ENCODE measurements around the gene TMEM132E. TPM values are rescaled to one million over a fixed set of nuclear protein-coding genes. Genes with fewer than 3 reads are reported as not detected.

The TMEM132E gene
- total and polyA plus RNA-seq, 2 experiments from 2014 or later: 0.11 TPM; not detected in 1

- Histone ChIP-seq H3K79me2 (ENCODE audit: insufficient read depth) (no peaks in the 10 kb centered on the region), H3K27ac (no peak overlapping the region), H3K4me1 (ENCODE audit: insufficient read depth) (no peaks in the 10 kb centered on the region), H4K20me1 (ENCODE audit: insufficient read depth) (no peaks in the 10 kb centered on the region), H2AFZ (no peak overlapping the region), H3K36me3 (ENCODE audit: low read depth) (no peaks in the 10 kb centered on the region), H3K9ac (no peak overlapping the region), H3K9me2 (ENCODE audit: insufficient read depth) (no peaks in the 10 kb centered on the region), H3K4me2 (ENCODE audit: unreplicated experiment) (no peak overlapping the region), H3K27me3 (replicated peaks; ENCODE audit: insufficient read depth) (peaks cover 15% of the 10 kb centered on the region), H3K9me3 (ENCODE audit: low read depth) (no peaks in the 10 kb centered on the region), H3K4me3 (no peak overlapping the region), H3F3A (ENCODE audit: insufficient read depth) (no peaks in the 10 kb centered on the region)
- in situ Hi-C loops (cut with MboI): no loop called here
- no peak for TF ChIP-seq EZH2phosphoT487 (IDR thresholded peaks at IDR 0.05; ENCODE audit: insufficient read depth, low read depth)
- TF ChIP-seq EZH2 (IDR thresholded peaks at IDR 0.05; ENCODE audit: insufficient read depth, poor library complexity, severe bottlenecking): no peak
- WGBS, 2 experiments (ENCODE audit: low coverage in 1 of 2, low lambda C conversion rate in 2 of 2, missing lambda C conversion rate in 2 of 2): 30 to 36% methylated on average over 4 to 5 of the region's 5 CpGs
- DNase-seq: no peak
Observed at GRCh38 chr17:34650051-34650750, 70.8 kb downstream of the TMEM132E start.

GRCh38 chr17:34651402-34651811 lies 72.0 kb downstream of the TMEM132E start:
- H3K9me3 ChIP-seq (ENCODE audit: low read depth): no peaks in the 10 kb centered on the region
- H2AFZ ChIP-seq: no peak overlapping the region
- no peak overlapping the region for H3K4me2 ChIP-seq (ENCODE audit: unreplicated experiment)
- no peak overlapping the region for H3K4me3 ChIP-seq
- peaks cover 22% of the 10 kb centered on the region for H3K27me3 ChIP-seq (replicated peaks; ENCODE audit: insufficient read depth)
- WGBS, 2 experiments (ENCODE audit: low coverage in 1 of 2, low lambda C conversion rate in 2 of 2, missing lambda C conversion rate in 2 of 2): 17 to 29% methylated on average over 13 of the region's 13 CpGs
- in situ Hi-C loops (cut with MboI): no loop called here
- H3K4me1 ChIP-seq (ENCODE audit: insufficient read depth): no peaks in the 10 kb centered on the region
- no peaks in the 10 kb centered on the region for H3F3A ChIP-seq (ENCODE audit: insufficient read depth)
- no peak overlapping the region for H3K9ac ChIP-seq
- no peaks in the 10 kb centered on the region for H4K20me1 ChIP-seq (ENCODE audit: insufficient read depth)
- no peaks in the 10 kb centered on the region for H3K36me3 ChIP-seq (ENCODE audit: low read depth)
- H3K27ac ChIP-seq: no peak overlapping the region
- no peaks in the 10 kb centered on the region for H3K79me2 ChIP-seq (ENCODE audit: insufficient read depth)
- TF ChIP-seq EZH2 (IDR thresholded peaks at IDR 0.05; ENCODE audit: insufficient read depth, poor library complexity, severe bottlenecking): no peak
- TF ChIP-seq EZH2phosphoT487 (IDR thresholded peaks at IDR 0.05; ENCODE audit: insufficient read depth, low read depth): no peak
- no peak for DNase-seq
- no peaks in the 10 kb centered on the region for H3K9me2 ChIP-seq (ENCODE audit: insufficient read depth)

GRCh38 chr17:34652021-34652555 lies 72.7 kb downstream of the TMEM132E start:
- H3K79me2 ChIP-seq (ENCODE audit: insufficient read depth): no peaks in the 10 kb centered on the region
- no peak overlapping the region for H3K27ac ChIP-seq
- TF ChIP-seq EZH2phosphoT487 (IDR thresholded peaks at IDR 0.05; ENCODE audit: insufficient read depth, low read depth): no peak
- no peak for TF ChIP-seq EZH2 (IDR thresholded peaks at IDR 0.05; ENCODE audit: insufficient read depth, poor library complexity, severe bottlenecking)
- H3F3A ChIP-seq (ENCODE audit: insufficient read depth): no peaks in the 10 kb centered on the region
- no peaks in the 10 kb centered on the region for H3K36me3 ChIP-seq (ENCODE audit: low read depth)
- no peaks in the 10 kb centered on the region for H3K9me2 ChIP-seq (ENCODE audit: insufficient read depth)
- no peaks in the 10 kb centered on the region for H3K4me1 ChIP-seq (ENCODE audit: insufficient read depth)
- no peak overlapping the region for H3K4me3 ChIP-seq
- no peaks in the 10 kb centered on the region for H4K20me1 ChIP-seq (ENCODE audit: insufficient read depth)
- in situ Hi-C loops (cut with MboI): no loop called here
- WGBS, 2 experiments (ENCODE audit: low coverage in 1 of 2, low lambda C conversion rate in 2 of 2, missing lambda C conversion rate in 2 of 2): 39 to 46% methylated on average over 8 of the region's 8 CpGs
- H3K27me3 ChIP-seq (replicated peaks; ENCODE audit: insufficient read depth): peaks cover 18% of the 10 kb centered on the region
- H2AFZ ChIP-seq: no peak overlapping the region
- H3K9me3 ChIP-seq (ENCODE audit: low read depth): no peaks in the 10 kb centered on the region
- H3K9ac ChIP-seq: no peak overlapping the region
- H3K4me2 ChIP-seq (ENCODE audit: unreplicated experiment): no peak overlapping the region
- DNase-seq: no peak

- Histone ChIP-seq H3K27ac (no peak overlapping the region), H3K4me1 (ENCODE audit: insufficient read depth) (no peaks in the 10 kb centered on the region), H3K36me3 (ENCODE audit: low read depth) (no peaks in the 10 kb centered on the region), H3K9me3 (ENCODE audit: low read depth) (no peaks in the 10 kb centered on the region), H3K27me3 (replicated peaks; ENCODE audit: insufficient read depth) (peaks cover 18% of the 10 kb centered on the region), H3K9ac (no peak overlapping the region), H3F3A (ENCODE audit: insufficient read depth) (no peaks in the 10 kb centered on the region), H3K4me2 (ENCODE audit: unreplicated experiment) (no peak overlapping the region), H3K4me3 (no peak overlapping the region), H2AFZ (no peak overlapping the region), H4K20me1 (ENCODE audit: insufficient read depth) (no peaks in the 10 kb centered on the region), H3K9me2 (ENCODE audit: insufficient read depth) (no peaks in the 10 kb centered on the region), H3K79me2 (ENCODE audit: insufficient read depth) (no peaks in the 10 kb centered on the region)
- in situ Hi-C loops (cut with MboI): no loop called here
- no peak for DNase-seq
- 9 to 10% methylated on average over 9 to 11 of the region's 11 CpGs for WGBS, 2 experiments (ENCODE audit: low coverage in 1 of 2, low lambda C conversion rate in 2 of 2, missing lambda C conversion rate in 2 of 2)
- TF ChIP-seq EZH2 (IDR thresholded peaks at IDR 0.05; ENCODE audit: insufficient read depth, poor library complexity, severe bottlenecking) (no peak), EZH2phosphoT487 (IDR thresholded peaks at IDR 0.05; ENCODE audit: insufficient read depth, low read depth) (no peak)
Observed at GRCh38 chr17:34653511-34653910, 74.1 kb downstream of the TMEM132E start.
